RWPE1 (cell line): Measurements from ENCODE around the gene EDN3.

Experiments
- CTCF ChIA-PET: fragments of 350-600 bp; sonication (Branson Sonifier 250); formaldehyde crosslinking; extraction: SDS; loops from one replicate; lab custom pipeline; 2021; lab: Yijun Ruan, JAX
- POLR2A ChIA-PET: fragments of 400-600 bp; formaldehyde crosslinking; extraction: SDS; loops from one replicate; lab custom pipeline; 2020; ENCODE audit warnings: antibody characterized with exemption; ENCODE audit not compliant: low non-redundant PET; lab: Yijun Ruan, JAX
- DNase-seq: peaks from one replicate; pipeline ENCODE4 v3.0.0; 2012; ENCODE audit warnings: low spot score
- H3K27ac ChIP-seq: fragments of 450-650 bp; 2 replicates; pipeline ENCODE4 v1.5.1; 2017
- CTCF ChIP-seq: fragments of 450-650 bp; conservative IDR thresholded peaks from 2 replicates; pipeline ENCODE4 v1.5.1; 2017; ENCODE audit warnings: low read depth, mild to moderate bottlenecking

EDN3 gene

DNA sequence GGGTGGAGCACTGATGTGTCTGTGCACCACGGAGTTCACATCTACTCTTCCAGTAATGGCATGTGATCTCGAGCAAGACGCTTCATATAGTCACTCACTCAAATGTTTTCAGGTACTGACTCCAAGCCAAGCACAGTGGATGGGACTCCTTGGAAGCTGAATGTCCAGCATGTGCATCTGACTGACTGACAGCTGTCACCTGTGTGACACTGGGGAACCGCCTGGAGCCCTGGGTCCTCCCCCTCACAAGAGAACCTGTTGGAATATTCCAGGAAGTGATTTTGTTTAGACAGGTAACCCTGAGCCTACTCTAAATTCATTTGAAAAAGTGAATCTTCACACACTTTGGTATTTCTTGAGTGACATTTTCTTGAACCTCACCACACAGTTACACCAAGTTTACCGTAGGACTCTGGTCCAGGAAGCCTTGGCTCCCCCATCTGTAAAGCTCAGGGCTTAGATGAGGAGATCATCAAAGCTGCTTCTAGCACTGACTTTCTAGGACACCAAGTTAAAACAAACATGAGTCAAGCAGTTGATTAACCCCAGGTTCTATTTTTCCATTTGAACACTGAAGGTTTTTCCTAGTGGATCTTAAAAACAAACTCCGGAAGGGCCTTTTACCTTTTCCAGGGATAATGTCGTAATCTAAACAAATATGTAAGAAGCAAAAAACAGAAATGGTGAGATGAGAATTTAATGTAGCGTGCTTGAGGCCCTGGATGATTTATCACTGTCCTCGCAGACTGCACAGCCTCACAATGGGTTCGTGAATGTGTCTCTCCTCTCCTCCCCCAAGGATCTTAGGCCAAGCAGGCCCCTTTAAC lies 50.1 kb downstream of the EDN3 start:
- ChIA-PET CTCF (no interaction called here), POLR2A (no interaction called here)
- DNase-seq: no peak
- H3K27ac ChIP-seq: no peak overlapping the region
- TF ChIP-seq CTCF: no peak

GRCh38 chr20:59351157-59352040 lies 51.0 kb downstream of the EDN3 start:
- CTCF ChIA-PET: no interaction called here
- POLR2A ChIA-PET: no interaction called here
- no peak for TF ChIP-seq CTCF
- DNase-seq: peak; percentile 51
- no peak overlapping the region for H3K27ac ChIP-seq

GRCh38 chr20:59352541-59352940 lies 52.1 kb downstream of the EDN3 start:
- POLR2A ChIA-PET: no interaction called here
- TF ChIP-seq CTCF: no peak
- DNase-seq: no peak
- H3K27ac ChIP-seq: no peak overlapping the region
- CTCF ChIA-PET: interaction anchor here (0.6 to 1.5 kb wide), 2 partner anchors 143 to 1126 kb away, joined by 3 read pairs; no protein-coding TSS in a partner anchor

GRCh38 chr20:59352990-59353389 lies 52.6 kb downstream of the EDN3 start:
- no peak for DNase-seq
- ChIA-PET CTCF (interaction anchor here (1.5 kb wide), 1 partner anchor 143 kb away, joined by 3 read pairs; no protein-coding TSS in a partner anchor), POLR2A (no interaction called here)
- H3K27ac ChIP-seq: no peak overlapping the region
- TF ChIP-seq CTCF: no peak

- no peak for TF ChIP-seq CTCF
- CTCF ChIA-PET: interaction anchor here (0.6 kb wide), 2 partner anchors 188 to 461 kb away, joined by 6 to 8 read pairs; no protein-coding TSS in a partner anchor
- POLR2A ChIA-PET: no interaction called here
- DNase-seq: no peak
- no peak overlapping the region for H3K27ac ChIP-seq
These were observed 54.0 kb downstream of the EDN3 start for GRCh38 chr20:59354460-59354859.

GRCh38 chr20:59355242-59355641 lies 54.8 kb downstream of the EDN3 start:
- no peak for DNase-seq
- ChIA-PET CTCF (no interaction called here), POLR2A (no interaction called here)
- no peak for TF ChIP-seq CTCF
- no peak overlapping the region for H3K27ac ChIP-seq
